ENCODE data around the gene FRMD4A.

DNA sequence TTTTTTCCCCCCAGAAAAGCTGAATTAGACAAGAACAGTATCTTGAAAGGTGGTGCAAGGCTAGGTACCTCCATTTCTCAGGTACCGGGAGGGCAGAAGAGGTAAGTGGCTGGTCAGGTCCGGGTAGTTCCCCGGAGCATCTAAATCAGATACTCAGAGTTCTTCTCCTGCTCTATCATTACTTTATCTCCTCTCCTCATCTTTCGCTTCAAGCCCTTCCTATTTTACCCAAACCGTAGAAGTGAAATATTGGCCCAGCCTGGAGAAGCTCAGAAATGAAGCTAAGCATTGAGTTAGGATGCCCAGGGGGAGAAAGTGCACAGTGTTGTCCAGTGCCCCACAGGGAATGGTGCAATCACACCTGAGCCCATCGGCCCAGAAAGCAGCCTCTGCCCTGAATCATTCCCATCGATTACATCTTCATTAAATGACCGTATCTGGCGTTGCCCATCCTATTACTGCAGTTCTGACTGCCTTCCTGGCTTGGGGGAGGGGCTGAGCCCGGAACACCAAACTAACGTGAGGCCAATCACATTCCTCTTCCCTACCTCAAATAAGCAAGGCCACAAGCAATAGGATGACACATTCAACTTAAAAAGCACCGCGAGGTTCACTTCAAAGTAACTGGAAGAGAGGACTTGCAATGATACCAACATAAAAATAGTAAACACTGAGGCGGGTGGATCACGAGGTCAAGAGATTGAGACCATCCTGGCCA is 627.5 kb downstream of the FRMD4A start:
- TF ChIP-seq, protein P1, sequence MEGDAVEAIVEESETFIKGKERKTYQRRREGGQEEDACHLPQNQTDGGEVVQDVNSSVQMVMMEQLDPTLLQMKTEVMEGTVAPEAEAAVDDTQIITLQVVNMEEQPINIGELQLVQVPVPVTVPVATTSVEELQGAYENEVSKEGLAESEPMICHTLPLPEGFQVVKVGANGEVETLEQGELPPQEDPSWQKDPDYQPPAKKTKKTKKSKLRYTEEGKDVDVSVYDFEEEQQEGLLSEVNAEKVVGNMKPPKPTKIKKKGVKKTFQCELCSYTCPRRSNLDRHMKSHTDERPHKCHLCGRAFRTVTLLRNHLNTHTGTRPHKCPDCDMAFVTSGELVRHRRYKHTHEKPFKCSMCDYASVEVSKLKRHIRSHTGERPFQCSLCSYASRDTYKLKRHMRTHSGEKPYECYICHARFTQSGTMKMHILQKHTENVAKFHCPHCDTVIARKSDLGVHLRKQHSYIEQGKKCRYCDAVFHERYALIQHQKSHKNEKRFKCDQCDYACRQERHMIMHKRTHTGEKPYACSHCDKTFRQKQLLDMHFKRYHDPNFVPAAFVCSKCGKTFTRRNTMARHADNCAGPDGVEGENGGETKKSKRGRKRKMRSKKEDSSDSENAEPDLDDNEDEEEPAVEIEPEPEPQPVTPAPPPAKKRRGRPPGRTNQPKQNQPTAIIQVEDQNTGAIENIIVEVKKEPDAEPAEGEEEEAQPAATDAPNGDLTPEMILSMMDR (conservative IDR thresholded peaks at IDR 0.05; ENCODE audit: low read length) = no peak
- no peak for TF ChIP-seq EZH2phosphoT487 (IDR thresholded peaks at IDR 0.05; ENCODE audit: borderline replicate concordance, low read depth, low read length)
